Jurkat, Clone E6-1 (cell line): ENCODE measurements around the gene SPG21.

Source experiments
- DNase-seq: peaks from one replicate; pipeline ENCODE4 v3.0.0-alpha.2; 2011; ENCODE audit warnings: low read depth, low spot score
- H3K4me3 ChIP-seq: 2 replicates; pipeline ENCODE4 v1.5.1; 2011; ENCODE audit warnings: mild to moderate bottlenecking, low read length, control low read depth, moderate library complexity

SPG21 gene

GRCh38 chr15:64916365-64916764 lies 73.3 kb downstream of the SPG21 start:
- no peak overlapping the region for H3K4me3 ChIP-seq
- no peak for DNase-seq

GRCh38 chr15:64915518-64916227 lies 74.0 kb downstream of the SPG21 start:
- DNase-seq = no peak
- H3K4me3 ChIP-seq = no peak overlapping the region
